SK-N-SH (cell line): ENCODE measurements around the gene TRIP13. TPM values are rescaled to one million over a fixed set of nuclear protein-coding genes. Genes with fewer than 3 reads are reported as not detected.

Source experiments
- CTCF ChIA-PET: fragments of 300-600, 350-600 bp; formaldehyde crosslinking; extraction: SDS; loops from one replicate; lab custom pipeline; 2021; lab: Yijun Ruan, JAX
- POLR2A ChIA-PET: fragments of 350-600 bp; sonication (Branson Sonifier 250); formaldehyde crosslinking; extraction: SDS; loops from one replicate; lab custom pipeline; 2020; ENCODE audit warnings: antibody characterized with exemption, inconsistent platforms; lab: Yijun Ruan, JAX
- DNase-seq: peaks from one replicate; pipeline ENCODE4 v3.0.0; 2012
- H2AFZ ChIP-seq: fragments of 200-600 bp; sonication (generic); 2 replicates; pipeline ENCODE4 v1.8.1; 2016; ENCODE audit warnings: antibody characterized with exemption, mild to moderate bottlenecking, low read depth
- H3F3A ChIP-seq: fragments of 200-600 bp; sonication (generic); replicated peaks from 2 replicates; pipeline ENCODE3; 2016; ENCODE audit warnings: antibody characterized with exemption, mild to moderate bottlenecking; ENCODE audit not compliant: insufficient read depth
- H3K27ac ChIP-seq, 2 experiments: fragments of 200-500 bp in 1 of 2; fragments of 200-600 bp in 1 of 2; sonication (Bioruptor generic) in 1 of 2; sonication (generic), shearing (Covaris generic) in 1 of 2; 2 replicates each; pipeline versions ENCODE4 v1.5.1 to v1.6.1; 2014 to 2016; ENCODE audit warnings: low read depth in 2 of 2, inconsistent platforms in 1 of 2, low read length in 1 of 2, mild to moderate bottlenecking in 1 of 2, mixed read lengths in 1 of 2
- H3K27me3 ChIP-seq: fragments of 200-600 bp; sonication (generic), shearing (Covaris generic); 2 replicates; pipeline ENCODE4 v1.6.1; 2016; ENCODE audit warnings: mixed run types; ENCODE audit not compliant: insufficient read depth
- H3K36me3 ChIP-seq, 2 experiments: fragments of 200-500 bp in 1 of 2; fragments of 200-600 bp in 1 of 2; sonication (Bioruptor generic) in 1 of 2; sonication (generic) in 1 of 2; replicated peaks in 1 of 2; 2 replicates each; pipeline versions ENCODE3 to v1.5.1; 2014 to 2016; ENCODE audit warnings: low read length in 1 of 2, mild to moderate bottlenecking in 1 of 2; ENCODE audit not compliant: insufficient read depth in 2 of 2, control insufficient read depth in 1 of 2
- H3K4me1 ChIP-seq, 2 experiments: fragments of 200-500 bp in 1 of 2; fragments of 200-600 bp in 1 of 2; sonication (Bioruptor generic) in 1 of 2; sonication (generic), shearing (Covaris generic) in 1 of 2; 2 replicates each; pipeline versions ENCODE4 v1.5.1 to v1.6.1; 2014 to 2016; ENCODE audit warnings: low read depth in 1 of 2, low read length in 1 of 2, mixed run types in 1 of 2; ENCODE audit not compliant: insufficient read depth in 2 of 2, control insufficient read depth in 1 of 2
- H3K4me2 ChIP-seq: fragments of 200-600 bp; sonication (generic), shearing (Covaris generic); 2 replicates; pipeline ENCODE4 v1.6.1; 2017; ENCODE audit warnings: mixed run types
- H3K4me3 ChIP-seq, 2 experiments: fragments of 200-500 bp in 1 of 2; fragments of 200-600 bp in 1 of 2; sonication (Bioruptor generic) in 1 of 2; sonication (generic), shearing (Covaris generic) in 1 of 2; 2 replicates each; pipeline versions ENCODE4 v1.5.1 to v1.8.1; 2014 to 2016; ENCODE audit warnings: low read depth in 2 of 2, inconsistent platforms in 1 of 2, low read length in 1 of 2, mild to moderate bottlenecking in 1 of 2, mixed read lengths in 1 of 2, moderate library complexity in 1 of 2
- H3K79me2 ChIP-seq: fragments of 200-600 bp; sonication (generic); 2 replicates; pipeline ENCODE4 v1.8.1; 2017; ENCODE audit warnings: mild to moderate bottlenecking; ENCODE audit not compliant: insufficient read depth
- H3K9ac ChIP-seq: fragments of 200-600 bp; sonication (generic); 2 replicates; pipeline ENCODE4 v1.6.1; 2017; ENCODE audit warnings: mixed run types
- H3K9me2 ChIP-seq: fragments of 200-600 bp; sonication (generic); 2 replicates; pipeline ENCODE4 v1.6.1; 2017; ENCODE audit warnings: mixed run types
- H3K9me3 ChIP-seq: fragments of 200-600 bp; sonication (generic); 2 replicates; pipeline ENCODE4 v1.6.1; 2017; ENCODE audit warnings: mixed run types, mild to moderate bottlenecking, moderate library complexity
- H4K20me1 ChIP-seq: fragments of 200-600 bp; sonication (generic); 2 replicates; pipeline ENCODE4 v1.6.1; 2017; ENCODE audit warnings: mild to moderate bottlenecking, mixed run types; ENCODE audit not compliant: insufficient read depth
- CHD2 ChIP-seq: fragments of 150-350 bp; IDR thresholded peaks from 2 replicates; pipeline ENCODE4 v1.6.1; 2018; ENCODE audit warnings: low read length; ENCODE audit not compliant: partially characterized antibody
- ELF1 ChIP-seq: IDR thresholded peaks from 2 replicates; pipeline ENCODE4 v1.4.0; 2012
- EP300 ChIP-seq, 2 experiments: IDR thresholded peaks; 2 replicates each; pipeline versions ENCODE4 v1.4.0 to v1.6.1; 2012; ENCODE audit warnings: borderline replicate concordance in 1 of 2, low read depth in 1 of 2, low read length in 1 of 2
- EZH2phosphoT487 ChIP-seq: fragments of 200-600 bp; sonication (generic); IDR thresholded peaks from 2 replicates; pipeline ENCODE4 v1.6.1; 2017; ENCODE audit warnings: low read depth, mixed run types, mild to moderate bottlenecking, antibody characterized with exemption, moderate library complexity, borderline replicate concordance
- GATA2 ChIP-seq: sonication (generic); formaldehyde crosslinking; IDR thresholded peaks from 2 replicates; pipeline ENCODE4 v1.5.0; 2020; ENCODE audit warnings: mild to moderate bottlenecking, missing genetic modification reagents
- IRF3 ChIP-seq: fragments of 150-350 bp; IDR thresholded peaks from 2 replicates; pipeline ENCODE4 v1.6.1; 2016; ENCODE audit warnings: mild to moderate bottlenecking, low read depth, low read length
- NFIC ChIP-seq: IDR thresholded peaks from 2 replicates; pipeline ENCODE4 v1.4.0; 2012; ENCODE audit warnings: borderline replicate concordance
- NRF1 ChIP-seq: IDR thresholded peaks from 2 replicates; pipeline ENCODE4 v1.6.1; 2012; ENCODE audit warnings: low read depth, mild to moderate bottlenecking, low read length
- PBX3 ChIP-seq: IDR thresholded peaks from 2 replicates; pipeline ENCODE4; 2012
- RAD21 ChIP-seq: IDR thresholded peaks from 2 replicates; pipeline ENCODE4 v1.6.1; 2012; ENCODE audit warnings: mild to moderate bottlenecking, low read length
- RCOR1 ChIP-seq: fragments of 150-350 bp; IDR thresholded peaks from 2 replicates; pipeline ENCODE4 v1.6.1; 2017; ENCODE audit warnings: antibody characterized with exemption, low read length
- REST ChIP-seq: IDR thresholded peaks from 2 replicates; pipeline ENCODE4 v1.6.1; 2012; ENCODE audit warnings: mild to moderate bottlenecking, low read depth, low read length, moderate library complexity
- SIN3A ChIP-seq: IDR thresholded peaks from 2 replicates; pipeline ENCODE4 v1.6.1; 2012; ENCODE audit warnings: low read depth, mild to moderate bottlenecking, low read length, moderate library complexity, borderline replicate concordance
- TAF1 ChIP-seq: IDR thresholded peaks from 2 replicates; pipeline ENCODE4 v1.6.1; 2012; ENCODE audit warnings: low read depth, mild to moderate bottlenecking, low read length, moderate library complexity, borderline replicate concordance
- TCF12 ChIP-seq: IDR thresholded peaks from 2 replicates; pipeline ENCODE4 v1.4.0; 2012
- ZBTB33 ChIP-seq: IDR thresholded peaks from 2 replicates; pipeline ENCODE4 v1.4.0; 2012; ENCODE audit warnings: low read depth, borderline replicate concordance
- WGBS: methylation state at CpG from one replicate; pipeline ENCODE4 v1.1.6; 2017; ENCODE audit warnings: low lambda C conversion rate; 5-methylcytosine and 5-hydroxymethylcytosine counted together
- polyA plus RNA-seq, 3 experiments: library from polyadenylated mRNA; depleted of rRNA; stranded (reverse); fragments of >200 nt; gene quantifications; 2 replicates each; pipeline ENCODE4 v1.2.3, GENCODE V29; 2012

The TRIP13 gene
- polyA plus RNA-seq, 1 of the 3 experiments (the other 2 are of a cell fraction) = 24.1 TPM

- CTCF ChIA-PET = interaction anchor here (0.9 to 4.4 kb wide), 5 partner anchors 8 to 237 kb away, joined by 3 to 47 read pairs (median 11); no protein-coding TSS in a partner anchor
- DNase-seq = no peak
Observed at GRCh38 chr5:930866-931265, 38.2 kb downstream of the TRIP13 start.

GRCh38 chr5:931570-932145 is 39.0 kb downstream of the TRIP13 start:
- H3K9me3 ChIP-seq = no peaks in the 10 kb centered on the region
- H3K27ac ChIP-seq = no peak overlapping the region
- no peaks in the 10 kb centered on the region for H3F3A ChIP-seq
- ChIA-PET POLR2A (no interaction called here), CTCF (interaction anchor here (1.0 to 4.4 kb wide), 8 partner anchors 9 to 242 kb away, joined by 3 to 47 read pairs (median 3); no protein-coding TSS in a partner anchor)
- no peaks in the 10 kb centered on the region for H4K20me1 ChIP-seq
- H3K36me3 ChIP-seq = no peaks in the 10 kb centered on the region
- peaks cover 7% of the 10 kb centered on the region; the same call in 1 of the 2 replicates for H3K27me3 ChIP-seq
- H3K4me1 ChIP-seq = no peaks in the 10 kb centered on the region
- H3K9me2 ChIP-seq = no peaks in the 10 kb centered on the region
- no peaks in the 10 kb centered on the region for H3K79me2 ChIP-seq
- 60% methylated on average over 10 of the region's 13 CpGs for WGBS
- no peak overlapping the region for H3K9ac ChIP-seq
- no peak for TF ChIP-seq SIN3A
- TF ChIP-seq TAF1 = no peak
- TF ChIP-seq IRF3 = no peak
- no peak for TF ChIP-seq RCOR1
- no peak for TF ChIP-seq PBX3
- TF ChIP-seq RAD21 = no peak
- TF ChIP-seq EP300 (IDR thresholded peaks at IDR 0.05; ENCODE audit: borderline replicate concordance in 1 of 2, low read depth in 1 of 2, low read length in 1 of 2) = no peak
- no peak for TF ChIP-seq EZH2phosphoT487
- no peak for TF ChIP-seq NRF1
- no peak for TF ChIP-seq GATA2 (CRISPR knock-in tag)
- no peak for TF ChIP-seq ZBTB33
- H2AFZ ChIP-seq = no peak overlapping the region
- DNase-seq = no peak
- H3K4me3 ChIP-seq = no peak overlapping the region
- H3K4me2 ChIP-seq = no peak overlapping the region

More at GRCh38 chr5:930866-931265, 38.2 kb downstream of the TRIP13 start:
- H3K4me2 ChIP-seq = no peak overlapping the region
- TF ChIP-seq RCOR1 (no peak), NFIC (no peak), REST (no peak), TCF12 (no peak), ELF1 (no peak), CHD2 (no peak)
- POLR2A ChIA-PET = no interaction called here
- WGBS = 81% methylated on average over 8 of the region's 8 CpGs
- H3K9ac ChIP-seq = no peak overlapping the region
- H3K4me1 ChIP-seq = no peaks in the 10 kb centered on the region
- H2AFZ ChIP-seq = no peak overlapping the region
- peaks cover 7% of the 10 kb centered on the region; the same call in 1 of the 2 replicates for H3K27me3 ChIP-seq
- no peaks in the 10 kb centered on the region for H3K36me3 ChIP-seq
- H3K9me3 ChIP-seq = no peaks in the 10 kb centered on the region
- H3K79me2 ChIP-seq = no peaks in the 10 kb centered on the region
- H3F3A ChIP-seq = no peaks in the 10 kb centered on the region
- H3K9me2 ChIP-seq = no peaks in the 10 kb centered on the region
- no peak overlapping the region for H3K27ac ChIP-seq
- no peak overlapping the region for H3K4me3 ChIP-seq
- H4K20me1 ChIP-seq = no peaks in the 10 kb centered on the region
